Endodermal cell (in vitro differentiated cells): Measurements from ENCODE around the gene HOXD11. TPM values are rescaled to one million over a fixed set of nuclear protein-coding genes. Genes with fewer than 3 reads are reported as not detected.

Experiments
- DNase-seq: peaks from one replicate; pipeline ENCODE4 v3.0.0-alpha.2; 2017
- H3K27ac ChIP-seq: 2 replicates; pipeline ENCODE4 v1.5.1; 2013; ENCODE audit warnings: mild to moderate bottlenecking, low read depth, low read length, moderate library complexity
- H3K27me3 ChIP-seq: 2 replicates; pipeline ENCODE4 v1.6.1; 2013; ENCODE audit warnings: mild to moderate bottlenecking, low read length, moderate library complexity; ENCODE audit not compliant: insufficient read depth, control insufficient read depth, poor library complexity, severe bottlenecking
- H3K36me3 ChIP-seq: 2 replicates; pipeline ENCODE4 v1.7.0; 2013; ENCODE audit warnings: mild to moderate bottlenecking, low read length, moderate library complexity; ENCODE audit not compliant: control insufficient read depth, insufficient read depth
- H3K4me1 ChIP-seq: one replicate; pipeline ENCODE4 v1.7.0; 2013; ENCODE audit warnings: low read length; ENCODE audit not compliant: control insufficient read depth, insufficient read depth
- H3K4me3 ChIP-seq: 2 replicates; pipeline ENCODE4 v1.5.1; 2013; ENCODE audit warnings: mild to moderate bottlenecking, low read length, moderate library complexity
- H3K9ac ChIP-seq: 2 replicates; pipeline ENCODE4 v1.6.1; 2013; ENCODE audit warnings: mild to moderate bottlenecking, low read length, moderate library complexity; ENCODE audit not compliant: poor library complexity, severe bottlenecking; ENCODE audit errors: extremely low read depth
- H3K9me3 ChIP-seq: 2 replicates; pipeline ENCODE4 v1.6.1; 2013; ENCODE audit warnings: mild to moderate bottlenecking, low read length, moderate library complexity; ENCODE audit not compliant: control insufficient read depth
- H3K27ac Mint-ChIP-seq: 2 replicates; pipeline ENCODE4 v1.8.0; 2020; ENCODE audit warnings: mixed read lengths
- H3K27me3 Mint-ChIP-seq: 2 replicates; pipeline ENCODE4 v1.8.0; 2021; ENCODE audit warnings: mild to moderate bottlenecking, mixed read lengths; ENCODE audit not compliant: insufficient read depth
- H3K36me3 Mint-ChIP-seq: 2 replicates; pipeline ENCODE4 v1.8.0; 2020; ENCODE audit warnings: low read depth, mixed read lengths
- H3K4me1 Mint-ChIP-seq: 2 replicates; pipeline ENCODE4 v1.8.0; 2020; ENCODE audit warnings: mixed read lengths
- H3K4me3 Mint-ChIP-seq: 2 replicates; pipeline ENCODE4 v1.8.0; 2020; ENCODE audit warnings: mild to moderate bottlenecking, moderate library complexity, mixed read lengths
- H3K9me3 Mint-ChIP-seq: 2 replicates; pipeline ENCODE4 v1.8.0; 2020; ENCODE audit warnings: mild to moderate bottlenecking, mixed read lengths
- CTCF ChIP-seq: fragments of 200-600 bp; sonication (generic); conservative IDR thresholded peaks from 2 replicates; pipeline ENCODE4 v1.5.0; 2021; ENCODE audit warnings: antibody characterized with exemption, mild to moderate bottlenecking
- WGBS, 2 experiments: methylation state at CpG; one replicate each; pipeline versions ENCODE4 v1.1.5 to v1.1.7; 2013; ENCODE audit warnings: missing lambda C conversion rate in 2 of 2, mixed read lengths in 1 of 2; ENCODE audit not compliant: insufficient coverage in 1 of 2, insufficient read length in 1 of 2; 5-methylcytosine and 5-hydroxymethylcytosine counted together
- microRNA-seq: library from miRNA; unstranded; fragments of <30 nt; microRNA quantifications from one replicate; pipeline ENCODE4 v1.2.0, GENCODE V29; 2020; ENCODE audit warnings: borderline microRNAs expressed
- total RNA-seq, 2 donors: library from RNA; stranded (reverse); fragmentation: NEBNext Ultra II Directional in 1 of 2; extraction: Animal tissue kit (Norgen Biotek cat#: 25700) in 1 of 2; gene quantifications; 2 replicates in 1 of 2; 3 replicates in 1 of 2; pipeline ENCODE4 v1.2.1, GENCODE V29; 2021

HOXD11 gene
- total RNA-seq, 2 donors from 2014 or later: not detected

GRCh38 chr2:176158855-176159662 is 52.0 kb downstream of the HOXD11 start:
- Histone ChIP-seq H3K9ac (no peak overlapping the region), H3K4me3 (peak overlapping the region; percentile 8), H3K27me3 (peaks cover 100% of the 10 kb centered on the region), H3K27ac (no peak overlapping the region), H3K36me3 (no peaks in the 10 kb centered on the region), H3K4me1 (peaks cover 4% of the 10 kb centered on the region), H3K9me3 (peaks cover 5% of the 10 kb centered on the region)
- Mint-ChIP-seq H3K36me3 (no peaks in the 10 kb centered on the region), H3K27ac (no peak overlapping the region), H3K9me3 (no peaks in the 10 kb centered on the region), H3K27me3 (peaks cover 98% of the 10 kb centered on the region), H3K4me1 (peaks cover 21% of the 10 kb centered on the region), H3K4me3 (peak overlapping the region; percentile 41)
- WGBS, 2 experiments: 2 to 3% methylated on average over 6 to 39 of the region's 39 CpGs
- TF ChIP-seq CTCF: no peak
- peak; percentile 80 for DNase-seq

Small RNA genes lying within 50 kb of the gene (microRNA-seq; reads per million reads assigned to microRNA genes)
- 17.6 reads per million, percentile 54 among the genes with 10 or more reads in this experiment for gene MIR10B

Other genes with a start within 250 kb of the HOXD11 start
- gene LNPK, start 105.0 kb upstream of the HOXD11 start, total RNA-seq: 10 to 100 TPM; 15.0 to 20.2 TPM
- gene EVX2, start 23.3 kb upstream of the HOXD11 start, total RNA-seq: not detected
- under 1 TPM; 0.11 to 0.40 TPM for gene HOXD13, start 14.6 kb upstream of the HOXD11 start, total RNA-seq
- gene HOXD12, start 7.5 kb upstream of the HOXD11 start, total RNA-seq: not detected
- gene HOXD10, start 9.5 kb downstream of the HOXD11 start, total RNA-seq: not detected
- gene HOXD9, start 15.4 kb downstream of the HOXD11 start, total RNA-seq: not detected
- not detected for gene HOXD8, start 22.4 kb downstream of the HOXD11 start, total RNA-seq
- not detected for gene HOXD4, start 44.3 kb downstream of the HOXD11 start, total RNA-seq
- gene HOXD3, start 50.0 kb downstream of the HOXD11 start, total RNA-seq: not detected
- gene HOXD1, start 81.4 kb downstream of the HOXD11 start, total RNA-seq: under 1 TPM; 0.18 TPM
- 10 to 100 TPM; 34.1 to 42.3 TPM for gene MTX2, start 162.2 kb downstream of the HOXD11 start, total RNA-seq